WTC11 (cell line): Measurements from ENCODE around the gene TMEM114.

Experiments
- ATF2 ChIP-seq: sonication (generic); formaldehyde crosslinking; IDR thresholded peaks from 2 replicates; pipeline ENCODE4 v1.8.1; 2022; ENCODE audit warnings: low read depth, missing genetic modification reagents, borderline replicate concordance
- CBFB ChIP-seq: sonication (generic); formaldehyde crosslinking; IDR thresholded peaks from 2 replicates; pipeline ENCODE4 v1.8.1; 2022; ENCODE audit warnings: mild to moderate bottlenecking, low read depth, missing genetic modification reagents
- CTCF ChIP-seq: fragments of 200-600 bp; IDR thresholded peaks from 2 replicates; pipeline ENCODE4 v1.8.0; 2022; ENCODE audit warnings: antibody characterized with exemption
- E2F4 ChIP-seq: sonication (generic); formaldehyde crosslinking; IDR thresholded peaks from 2 replicates; pipeline ENCODE4 v1.8.1; 2022; ENCODE audit warnings: low read depth, mild to moderate bottlenecking, moderate library complexity, missing genetic modification reagents, borderline replicate concordance
- ETV6 ChIP-seq: sonication (generic); formaldehyde crosslinking; IDR thresholded peaks from 2 replicates; pipeline ENCODE4 v1.8.1; 2022; ENCODE audit warnings: mild to moderate bottlenecking, missing genetic modification reagents
- JUN ChIP-seq: sonication (generic); formaldehyde crosslinking; IDR thresholded peaks from 2 replicates; pipeline ENCODE4 v1.8.0; 2023; ENCODE audit warnings: mild to moderate bottlenecking, missing genetic modification reagents
- KAT7 ChIP-seq: sonication (generic); formaldehyde crosslinking; IDR thresholded peaks from 2 replicates; pipeline ENCODE4 v1.8.1; 2023; ENCODE audit warnings: missing genetic modification reagents, mild to moderate bottlenecking, borderline replicate concordance
- MAX ChIP-seq: sonication (generic); formaldehyde crosslinking; IDR thresholded peaks from 2 replicates; pipeline ENCODE4 v1.8.0; 2022; ENCODE audit warnings: mild to moderate bottlenecking, missing genetic modification reagents
- PREB ChIP-seq: sonication (generic); formaldehyde crosslinking; IDR thresholded peaks from 2 replicates; pipeline ENCODE4 v1.8.1; 2022; ENCODE audit warnings: mild to moderate bottlenecking, missing genetic modification reagents, moderate library complexity, borderline replicate concordance
- TEAD1 ChIP-seq: sonication (generic); formaldehyde crosslinking; IDR thresholded peaks from 2 replicates; pipeline ENCODE4 v1.8.0; 2022; ENCODE audit warnings: mild to moderate bottlenecking, missing genetic modification reagents
- TP53 ChIP-seq: sonication (generic); formaldehyde crosslinking; IDR thresholded peaks from 2 replicates; pipeline ENCODE4 v1.8.1; 2023; ENCODE audit warnings: mild to moderate bottlenecking, missing genetic modification reagents
- ZNF121 ChIP-seq: sonication (generic); formaldehyde crosslinking; IDR thresholded peaks from 2 replicates; pipeline ENCODE4 v1.8.0; 2023; ENCODE audit warnings: missing genetic modification reagents
- TF ChIP-seq, protein P1 (sequence below): sonication (generic); formaldehyde crosslinking; IDR thresholded peaks from 2 replicates; pipeline ENCODE4 v1.8.1; 2023; ENCODE audit warnings: mild to moderate bottlenecking, missing genetic modification reagents, moderate library complexity

- TF ChIP-seq CTCF = no peak
- TF ChIP-seq MAX (CRISPR knock-in tag) = no peak
- no peak for TF ChIP-seq ZNF121
- TF ChIP-seq E2F4 (CRISPR knock-in tag) = no peak
- no peak for TF ChIP-seq TP53 (CRISPR knock-in tag)
- TF ChIP-seq KAT7 = no peak
- TF ChIP-seq, protein P1, sequence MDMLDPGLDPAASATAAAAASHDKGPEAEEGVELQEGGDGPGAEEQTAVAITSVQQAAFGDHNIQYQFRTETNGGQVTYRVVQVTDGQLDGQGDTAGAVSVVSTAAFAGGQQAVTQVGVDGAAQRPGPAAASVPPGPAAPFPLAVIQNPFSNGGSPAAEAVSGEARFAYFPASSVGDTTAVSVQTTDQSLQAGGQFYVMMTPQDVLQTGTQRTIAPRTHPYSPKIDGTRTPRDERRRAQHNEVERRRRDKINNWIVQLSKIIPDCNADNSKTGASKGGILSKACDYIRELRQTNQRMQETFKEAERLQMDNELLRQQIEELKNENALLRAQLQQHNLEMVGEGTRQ (CRISPR knock-in tag) = no peak
- no peak for TF ChIP-seq ATF2 (CRISPR knock-in tag)
- TF ChIP-seq JUN = no peak
- TF ChIP-seq TEAD1 = no peak
- TF ChIP-seq PREB (CRISPR knock-in tag) = no peak
- TF ChIP-seq ETV6 = no peak
- no peak for TF ChIP-seq CBFB (CRISPR knock-in tag)
Measured at GRCh38 chr16:8554022-8554421, 36.3 kb downstream of the TMEM114 start.
